AG09319 (cell line): ENCODE data around the gene PDXDC1.
"Not testable (repeated sequence)": the region's sequence is repeated elsewhere in the genome, so short reads cannot be mapped to it uniquely, and the experiment has no call there.

ENCODE experiments used
- DNase-seq: peaks from one replicate; pipeline ENCODE4 v3.0.0-alpha.2; 2010; ENCODE audit warnings: low read depth; ENCODE audit errors: extremely low read depth
- CTCF ChIP-seq: IDR thresholded peaks from 2 replicates; pipeline ENCODE4 v1.5.1; 2011; ENCODE audit warnings: low read depth, mild to moderate bottlenecking, inconsistent platforms, low read length, moderate library complexity

Gene PDXDC1

GRCh38 chr16:15022194-15022593, 47.4 kb downstream of the PDXDC1 start:
- not testable (repeated sequence) for DNase-seq
- peak; percentile 22 for TF ChIP-seq CTCF

- not testable (repeated sequence) for DNase-seq
Measured at GRCh38 chr16:15023381-15024077, 48.7 kb downstream of the PDXDC1 start.

GRCh38 chr16:15024858-15025199, 50.0 kb downstream of the PDXDC1 start:
- DNase-seq: not testable (repeated sequence)

- not testable (repeated sequence) for DNase-seq
Measured at GRCh38 chr16:15025234-15025951, 50.6 kb downstream of the PDXDC1 start.

- not testable (repeated sequence) for DNase-seq
Measured at GRCh38 chr16:15027051-15027450, 52.2 kb downstream of the PDXDC1 start.

GRCh38 chr16:15027503-15028344, 52.9 kb downstream of the PDXDC1 start:
- not testable (repeated sequence) for DNase-seq

GRCh38 chr16:15028345-15028715, 53.5 kb downstream of the PDXDC1 start:
- not testable (repeated sequence) for DNase-seq

GRCh38 chr16:15028801-15029698, 54.2 kb downstream of the PDXDC1 start:
- not testable (repeated sequence) for DNase-seq

GRCh38 chr16:15029749-15030148, 54.9 kb downstream of the PDXDC1 start:
- not testable (repeated sequence) for DNase-seq

GRCh38 chr16:15031179-15031578, 56.4 kb downstream of the PDXDC1 start:
- DNase-seq: no peak
- no peak for TF ChIP-seq CTCF

- TF ChIP-seq CTCF: no peak
- no peak for DNase-seq
Measured at GRCh38 chr16:15031586-15031985, 56.8 kb downstream of the PDXDC1 start.
